H1 (cell line): ENCODE results near the gene CRTAC1. TPM values are rescaled to one million over a fixed set of nuclear protein-coding genes. Genes with fewer than 3 reads are reported as not detected.

Source experiments
- CHD7 ChIP-seq: fragments of 300-600 bp; sonication (generic); IDR thresholded peaks from 2 replicates; pipeline ENCODE4 v1.7.1; 2012; ENCODE audit warnings: low read length, moderate library complexity, mild to moderate bottlenecking, inconsistent platforms; ENCODE audit not compliant: insufficient replicate concordance
- polyA plus RNA-seq, 7 experiments: library from polyadenylated mRNA; depleted of rRNA in 3 of 7; stranded (reverse) in 5 of 7; unstranded in 2 of 7; fragments of >200 nt in 5 of 7; fragments of 200-250 nt in 2 of 7; gene quantifications; 1 replicate in 5 of 7; 2 replicates in 1 of 7; 4 replicates in 1 of 7; pipeline versions ENCODE4 v1.2.1 to v1.2.3, GENCODE V29; 2011 to 2013; ENCODE audit warnings: missing spikeins in 2 of 7, mixed read lengths in 2 of 7
- total RNA-seq: library from RNA; stranded (reverse); fragmentation: NEBNext Ultra II Directional; extraction: Animal tissue kit (Norgen Biotek cat#: 25700); gene quantifications from 2 replicates; pipeline ENCODE4 v1.2.1, GENCODE V29; 2021
- TF ChIP-seq, protein P1 (sequence below), 3 experiments: IDR thresholded peaks; 1 replicate in 2 of 3; 2 replicates in 1 of 3; pipeline versions ENCODE4 v1.5.1 to v1.6.1; 2011; ENCODE audit warnings: low read length in 3 of 3, mild to moderate bottlenecking in 3 of 3, inconsistent platforms in 2 of 3, low read depth in 1 of 3, moderate library complexity in 1 of 3; ENCODE audit not compliant: insufficient read depth in 1 of 3; ENCODE audit errors: control extremely low read depth in 1 of 3

CRTAC1 gene
- total and polyA plus RNA-seq, 2 of the 8 experiments (the other 6 are each of a cell fraction or from before 2014, with no cell fraction given), result 0.91 to 1.2 TPM

DNA sequence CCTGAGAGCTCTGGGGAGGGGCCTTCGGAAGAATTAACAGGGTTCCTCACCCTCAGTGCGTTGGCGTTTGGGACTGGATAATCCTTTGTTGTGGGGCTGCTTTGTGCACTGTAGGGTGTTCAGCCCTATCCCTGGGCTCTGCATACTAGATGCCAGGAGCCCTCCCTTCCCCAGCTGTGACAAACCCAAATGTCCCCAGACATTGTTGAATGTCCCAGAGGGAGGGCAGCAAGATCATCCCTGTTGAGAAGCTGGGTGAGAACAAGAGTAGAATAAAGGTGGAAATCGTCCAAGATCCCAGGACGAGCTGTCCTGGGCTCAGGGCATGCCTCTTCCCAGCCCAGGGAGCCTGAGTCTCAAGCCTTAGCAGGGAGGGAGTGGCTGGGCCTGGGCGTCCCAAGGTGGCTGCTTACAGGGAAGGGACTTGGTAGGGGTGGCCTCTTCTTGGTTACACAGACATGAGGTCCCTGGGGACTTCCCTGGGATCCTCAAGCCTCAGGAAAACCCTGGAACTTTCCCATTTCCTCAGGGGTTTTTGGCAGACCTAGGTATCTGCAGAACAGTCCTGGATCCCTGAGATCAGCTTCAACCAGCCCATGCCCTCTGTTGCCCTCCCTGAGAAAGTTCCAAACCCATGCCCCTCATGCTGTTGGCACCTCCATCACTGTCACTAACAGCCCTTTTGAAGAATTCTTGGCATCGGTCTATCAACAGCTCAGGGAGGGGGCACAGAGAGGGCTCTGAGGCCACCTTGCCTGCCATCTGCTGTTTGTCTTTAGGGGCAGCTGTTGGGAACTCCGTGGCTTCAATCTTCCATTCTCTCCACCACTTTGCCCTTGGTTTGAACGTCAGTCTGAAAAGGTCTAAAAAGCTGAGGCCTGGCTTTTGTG, 127.0 kb downstream of the CRTAC1 start (continued):
- TF ChIP-seq CHD7, result no peak
- TF ChIP-seq, protein P1, sequence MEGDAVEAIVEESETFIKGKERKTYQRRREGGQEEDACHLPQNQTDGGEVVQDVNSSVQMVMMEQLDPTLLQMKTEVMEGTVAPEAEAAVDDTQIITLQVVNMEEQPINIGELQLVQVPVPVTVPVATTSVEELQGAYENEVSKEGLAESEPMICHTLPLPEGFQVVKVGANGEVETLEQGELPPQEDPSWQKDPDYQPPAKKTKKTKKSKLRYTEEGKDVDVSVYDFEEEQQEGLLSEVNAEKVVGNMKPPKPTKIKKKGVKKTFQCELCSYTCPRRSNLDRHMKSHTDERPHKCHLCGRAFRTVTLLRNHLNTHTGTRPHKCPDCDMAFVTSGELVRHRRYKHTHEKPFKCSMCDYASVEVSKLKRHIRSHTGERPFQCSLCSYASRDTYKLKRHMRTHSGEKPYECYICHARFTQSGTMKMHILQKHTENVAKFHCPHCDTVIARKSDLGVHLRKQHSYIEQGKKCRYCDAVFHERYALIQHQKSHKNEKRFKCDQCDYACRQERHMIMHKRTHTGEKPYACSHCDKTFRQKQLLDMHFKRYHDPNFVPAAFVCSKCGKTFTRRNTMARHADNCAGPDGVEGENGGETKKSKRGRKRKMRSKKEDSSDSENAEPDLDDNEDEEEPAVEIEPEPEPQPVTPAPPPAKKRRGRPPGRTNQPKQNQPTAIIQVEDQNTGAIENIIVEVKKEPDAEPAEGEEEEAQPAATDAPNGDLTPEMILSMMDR (IDR thresholded peaks at IDR 0.05; ENCODE audit: control extremely low read depth in 1 of 3, insufficient read depth in 1 of 3, low read depth in 1 of 3, low read length in 3 of 3), result peak in 1 of 3 experiments; percentile 12; a peak in 1 of 4 replicates
